H1 (cell line): ENCODE results near the gene POLR3E. TPM values are rescaled to one million over a fixed set of nuclear protein-coding genes. Genes with fewer than 3 reads are reported as not detected.

Source experiments
- BCL11A ChIP-seq, 2 experiments: IDR thresholded peaks; one replicate each; pipeline ENCODE4 v1.6.1; 2011; ENCODE audit warnings: low read depth in 2 of 2, low read length in 2 of 2, mild to moderate bottlenecking in 2 of 2
- CHD1 ChIP-seq: IDR thresholded peaks from 2 replicates; pipeline ENCODE4 v1.6.1; 2012; ENCODE audit warnings: low read depth, low read length, improper control_type of control experiment
- FOSL1 ChIP-seq: IDR thresholded peaks from 2 replicates; pipeline ENCODE4 v1.6.1; 2011; ENCODE audit warnings: mild to moderate bottlenecking, low read depth, low read length, moderate library complexity; ENCODE audit not compliant: insufficient read depth
- POLR2A ChIP-seq, 2 experiments: IDR thresholded peaks; 1 replicate in 1 of 2; 2 replicates in 1 of 2; pipeline ENCODE4 v1.6.1; 2011; ENCODE audit warnings: low read depth in 2 of 2, low read length in 2 of 2, mild to moderate bottlenecking in 2 of 2; ENCODE audit errors: control extremely low read depth in 1 of 2
- RBBP5 ChIP-seq: IDR thresholded peaks from 2 replicates; pipeline ENCODE4 v1.7.1; 2012; ENCODE audit warnings: low read depth, mild to moderate bottlenecking, inconsistent platforms, low read length, moderate library complexity, borderline replicate concordance
- polyA plus RNA-seq, 7 experiments: library from polyadenylated mRNA; depleted of rRNA in 3 of 7; stranded (reverse) in 5 of 7; unstranded in 2 of 7; fragments of >200 nt in 5 of 7; fragments of 200-250 nt in 2 of 7; gene quantifications; 1 replicate in 5 of 7; 2 replicates in 1 of 7; 4 replicates in 1 of 7; pipeline versions ENCODE4 v1.2.1 to v1.2.3, GENCODE V29; 2011 to 2013; ENCODE audit warnings: missing spikeins in 2 of 7, mixed read lengths in 2 of 7
- total RNA-seq: library from RNA; stranded (reverse); fragmentation: NEBNext Ultra II Directional; extraction: Animal tissue kit (Norgen Biotek cat#: 25700); gene quantifications from 2 replicates; pipeline ENCODE4 v1.2.1, GENCODE V29; 2021
- TF ChIP-seq, protein P1 (sequence below): fragments of 300-600 bp; sonication (generic); IDR thresholded peaks from 2 replicates; pipeline ENCODE4 v1.7.1; 2012; ENCODE audit warnings: low read length, moderate library complexity, mild to moderate bottlenecking, inconsistent platforms; ENCODE audit not compliant: insufficient replicate concordance
- TF ChIP-seq, protein P2 (sequence below): IDR thresholded peaks from 2 replicates; pipeline ENCODE4 v1.6.1; 2012; ENCODE audit warnings: low read length, inconsistent platforms
- TF ChIP-seq, protein P3 (sequence below), 3 experiments: IDR thresholded peaks; 1 replicate in 2 of 3; 2 replicates in 1 of 3; pipeline versions ENCODE4 v1.5.1 to v1.6.1; 2011; ENCODE audit warnings: low read length in 3 of 3, mild to moderate bottlenecking in 3 of 3, inconsistent platforms in 2 of 3, low read depth in 1 of 3, moderate library complexity in 1 of 3; ENCODE audit not compliant: insufficient read depth in 1 of 3; ENCODE audit errors: control extremely low read depth in 1 of 3

Gene POLR3E
- total and polyA plus RNA-seq, 2 of the 8 experiments (the other 6 are each of a cell fraction or from before 2014, with no cell fraction given), result 96.5 to 125 TPM

DNA sequence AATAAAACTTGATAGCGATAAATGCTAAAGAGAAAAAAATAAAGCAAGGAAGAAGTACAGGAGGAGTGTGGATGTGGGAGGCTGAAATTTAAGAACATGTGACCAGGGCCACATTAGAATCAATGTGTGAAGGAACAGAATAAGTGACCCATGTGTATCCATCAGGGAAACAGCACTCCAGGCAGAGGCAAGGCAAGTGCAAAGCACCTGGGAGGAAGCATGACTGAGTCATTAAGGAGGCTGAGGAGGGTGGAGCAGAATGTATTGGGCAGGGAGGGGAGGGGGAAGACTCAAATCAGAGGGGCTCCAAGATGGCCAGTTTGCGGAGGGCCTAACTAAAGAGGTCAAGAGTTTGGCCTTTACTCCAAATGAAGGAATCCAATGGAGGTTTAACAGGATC is 69.2 kb downstream of the POLR3E start (continued):
- TF ChIP-seq, protein P1, sequence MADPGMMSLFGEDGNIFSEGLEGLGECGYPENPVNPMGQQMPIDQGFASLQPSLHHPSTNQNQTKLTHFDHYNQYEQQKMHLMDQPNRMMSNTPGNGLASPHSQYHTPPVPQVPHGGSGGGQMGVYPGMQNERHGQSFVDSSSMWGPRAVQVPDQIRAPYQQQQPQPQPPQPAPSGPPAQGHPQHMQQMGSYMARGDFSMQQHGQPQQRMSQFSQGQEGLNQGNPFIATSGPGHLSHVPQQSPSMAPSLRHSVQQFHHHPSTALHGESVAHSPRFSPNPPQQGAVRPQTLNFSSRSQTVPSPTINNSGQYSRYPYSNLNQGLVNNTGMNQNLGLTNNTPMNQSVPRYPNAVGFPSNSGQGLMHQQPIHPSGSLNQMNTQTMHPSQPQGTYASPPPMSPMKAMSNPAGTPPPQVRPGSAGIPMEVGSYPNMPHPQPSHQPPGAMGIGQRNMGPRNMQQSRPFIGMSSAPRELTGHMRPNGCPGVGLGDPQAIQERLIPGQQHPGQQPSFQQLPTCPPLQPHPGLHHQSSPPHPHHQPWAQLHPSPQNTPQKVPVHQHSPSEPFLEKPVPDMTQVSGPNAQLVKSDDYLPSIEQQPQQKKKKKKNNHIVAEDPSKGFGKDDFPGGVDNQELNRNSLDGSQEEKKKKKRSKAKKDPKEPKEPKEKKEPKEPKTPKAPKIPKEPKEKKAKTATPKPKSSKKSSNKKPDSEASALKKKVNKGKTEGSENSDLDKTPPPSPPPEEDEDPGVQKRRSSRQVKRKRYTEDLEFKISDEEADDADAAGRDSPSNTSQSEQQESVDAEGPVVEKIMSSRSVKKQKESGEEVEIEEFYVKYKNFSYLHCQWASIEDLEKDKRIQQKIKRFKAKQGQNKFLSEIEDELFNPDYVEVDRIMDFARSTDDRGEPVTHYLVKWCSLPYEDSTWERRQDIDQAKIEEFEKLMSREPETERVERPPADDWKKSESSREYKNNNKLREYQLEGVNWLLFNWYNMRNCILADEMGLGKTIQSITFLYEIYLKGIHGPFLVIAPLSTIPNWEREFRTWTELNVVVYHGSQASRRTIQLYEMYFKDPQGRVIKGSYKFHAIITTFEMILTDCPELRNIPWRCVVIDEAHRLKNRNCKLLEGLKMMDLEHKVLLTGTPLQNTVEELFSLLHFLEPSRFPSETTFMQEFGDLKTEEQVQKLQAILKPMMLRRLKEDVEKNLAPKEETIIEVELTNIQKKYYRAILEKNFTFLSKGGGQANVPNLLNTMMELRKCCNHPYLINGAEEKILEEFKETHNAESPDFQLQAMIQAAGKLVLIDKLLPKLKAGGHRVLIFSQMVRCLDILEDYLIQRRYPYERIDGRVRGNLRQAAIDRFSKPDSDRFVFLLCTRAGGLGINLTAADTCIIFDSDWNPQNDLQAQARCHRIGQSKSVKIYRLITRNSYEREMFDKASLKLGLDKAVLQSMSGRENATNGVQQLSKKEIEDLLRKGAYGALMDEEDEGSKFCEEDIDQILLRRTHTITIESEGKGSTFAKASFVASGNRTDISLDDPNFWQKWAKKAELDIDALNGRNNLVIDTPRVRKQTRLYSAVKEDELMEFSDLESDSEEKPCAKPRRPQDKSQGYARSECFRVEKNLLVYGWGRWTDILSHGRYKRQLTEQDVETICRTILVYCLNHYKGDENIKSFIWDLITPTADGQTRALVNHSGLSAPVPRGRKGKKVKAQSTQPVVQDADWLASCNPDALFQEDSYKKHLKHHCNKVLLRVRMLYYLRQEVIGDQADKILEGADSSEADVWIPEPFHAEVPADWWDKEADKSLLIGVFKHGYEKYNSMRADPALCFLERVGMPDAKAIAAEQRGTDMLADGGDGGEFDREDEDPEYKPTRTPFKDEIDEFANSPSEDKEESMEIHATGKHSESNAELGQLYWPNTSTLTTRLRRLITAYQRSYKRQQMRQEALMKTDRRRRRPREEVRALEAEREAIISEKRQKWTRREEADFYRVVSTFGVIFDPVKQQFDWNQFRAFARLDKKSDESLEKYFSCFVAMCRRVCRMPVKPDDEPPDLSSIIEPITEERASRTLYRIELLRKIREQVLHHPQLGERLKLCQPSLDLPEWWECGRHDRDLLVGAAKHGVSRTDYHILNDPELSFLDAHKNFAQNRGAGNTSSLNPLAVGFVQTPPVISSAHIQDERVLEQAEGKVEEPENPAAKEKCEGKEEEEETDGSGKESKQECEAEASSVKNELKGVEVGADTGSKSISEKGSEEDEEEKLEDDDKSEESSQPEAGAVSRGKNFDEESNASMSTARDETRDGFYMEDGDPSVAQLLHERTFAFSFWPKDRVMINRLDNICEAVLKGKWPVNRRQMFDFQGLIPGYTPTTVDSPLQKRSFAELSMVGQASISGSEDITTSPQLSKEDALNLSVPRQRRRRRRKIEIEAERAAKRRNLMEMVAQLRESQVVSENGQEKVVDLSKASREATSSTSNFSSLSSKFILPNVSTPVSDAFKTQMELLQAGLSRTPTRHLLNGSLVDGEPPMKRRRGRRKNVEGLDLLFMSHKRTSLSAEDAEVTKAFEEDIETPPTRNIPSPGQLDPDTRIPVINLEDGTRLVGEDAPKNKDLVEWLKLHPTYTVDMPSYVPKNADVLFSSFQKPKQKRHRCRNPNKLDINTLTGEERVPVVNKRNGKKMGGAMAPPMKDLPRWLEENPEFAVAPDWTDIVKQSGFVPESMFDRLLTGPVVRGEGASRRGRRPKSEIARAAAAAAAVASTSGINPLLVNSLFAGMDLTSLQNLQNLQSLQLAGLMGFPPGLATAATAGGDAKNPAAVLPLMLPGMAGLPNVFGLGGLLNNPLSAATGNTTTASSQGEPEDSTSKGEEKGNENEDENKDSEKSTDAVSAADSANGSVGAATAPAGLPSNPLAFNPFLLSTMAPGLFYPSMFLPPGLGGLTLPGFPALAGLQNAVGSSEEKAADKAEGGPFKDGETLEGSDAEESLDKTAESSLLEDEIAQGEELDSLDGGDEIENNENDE, result no peak
- TF ChIP-seq RBBP5 (no peak), CHD1 (no peak), POLR2A (IDR thresholded peaks at IDR 0.05; ENCODE audit: control extremely low read depth in 1 of 2, low read depth in 2 of 2, low read length in 2 of 2) (no peak), FOSL1 (no peak), BCL11A (IDR thresholded peaks at IDR 0.05; ENCODE audit: low read depth in 2 of 2, low read length in 2 of 2) (no peak)
- TF ChIP-seq, protein P2, sequence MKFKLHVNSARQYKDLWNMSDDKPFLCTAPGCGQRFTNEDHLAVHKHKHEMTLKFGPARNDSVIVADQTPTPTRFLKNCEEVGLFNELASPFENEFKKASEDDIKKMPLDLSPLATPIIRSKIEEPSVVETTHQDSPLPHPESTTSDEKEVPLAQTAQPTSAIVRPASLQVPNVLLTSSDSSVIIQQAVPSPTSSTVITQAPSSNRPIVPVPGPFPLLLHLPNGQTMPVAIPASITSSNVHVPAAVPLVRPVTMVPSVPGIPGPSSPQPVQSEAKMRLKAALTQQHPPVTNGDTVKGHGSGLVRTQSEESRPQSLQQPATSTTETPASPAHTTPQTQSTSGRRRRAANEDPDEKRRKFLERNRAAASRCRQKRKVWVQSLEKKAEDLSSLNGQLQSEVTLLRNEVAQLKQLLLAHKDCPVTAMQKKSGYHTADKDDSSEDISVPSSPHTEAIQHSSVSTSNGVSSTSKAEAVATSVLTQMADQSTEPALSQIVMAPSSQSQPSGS, result no peak
- TF ChIP-seq, protein P3, sequence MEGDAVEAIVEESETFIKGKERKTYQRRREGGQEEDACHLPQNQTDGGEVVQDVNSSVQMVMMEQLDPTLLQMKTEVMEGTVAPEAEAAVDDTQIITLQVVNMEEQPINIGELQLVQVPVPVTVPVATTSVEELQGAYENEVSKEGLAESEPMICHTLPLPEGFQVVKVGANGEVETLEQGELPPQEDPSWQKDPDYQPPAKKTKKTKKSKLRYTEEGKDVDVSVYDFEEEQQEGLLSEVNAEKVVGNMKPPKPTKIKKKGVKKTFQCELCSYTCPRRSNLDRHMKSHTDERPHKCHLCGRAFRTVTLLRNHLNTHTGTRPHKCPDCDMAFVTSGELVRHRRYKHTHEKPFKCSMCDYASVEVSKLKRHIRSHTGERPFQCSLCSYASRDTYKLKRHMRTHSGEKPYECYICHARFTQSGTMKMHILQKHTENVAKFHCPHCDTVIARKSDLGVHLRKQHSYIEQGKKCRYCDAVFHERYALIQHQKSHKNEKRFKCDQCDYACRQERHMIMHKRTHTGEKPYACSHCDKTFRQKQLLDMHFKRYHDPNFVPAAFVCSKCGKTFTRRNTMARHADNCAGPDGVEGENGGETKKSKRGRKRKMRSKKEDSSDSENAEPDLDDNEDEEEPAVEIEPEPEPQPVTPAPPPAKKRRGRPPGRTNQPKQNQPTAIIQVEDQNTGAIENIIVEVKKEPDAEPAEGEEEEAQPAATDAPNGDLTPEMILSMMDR (IDR thresholded peaks at IDR 0.05; ENCODE audit: control extremely low read depth in 1 of 3, insufficient read depth in 1 of 3, low read depth in 1 of 3, low read length in 3 of 3), result no peak
